Right atrium auricular region (tissue), 2 donors: Measurements from ENCODE around the gene GRPEL1. TPM values are rescaled to one million over a fixed set of nuclear protein-coding genes. Genes with fewer than 3 reads are reported as not detected.

Source experiments
- DNase-seq: peaks from one replicate; pipeline ENCODE4 v3.0.0-alpha.2; 2019; ENCODE audit warnings: low spot score
- H3K27ac ChIP-seq, 2 donors: fragments of 200-600 bp; sonication (generic); 1 replicate in 1 of 2; 2 replicates in 1 of 2; pipeline ENCODE4 v1.5.1; 2016 to 2019
- H3K27me3 ChIP-seq, 2 donors: fragments of 200-600 bp; sonication (generic); one replicate each; pipeline versions ENCODE4 v1.5.1 to v1.6.0; 2017 to 2019
- H3K36me3 ChIP-seq: fragments of 200-600 bp; sonication (generic); one replicate; pipeline ENCODE4 v1.5.1; 2016
- H3K4me1 ChIP-seq, 2 donors: fragments of 200-600 bp; sonication (generic); one replicate each; pipeline versions ENCODE4 v1.5.1 to v1.6.0; 2017 to 2019
- H3K4me3 ChIP-seq, 2 donors: fragments of 200-600 bp; sonication (generic); 1 replicate in 1 of 2; 2 replicates in 1 of 2; pipeline ENCODE4 v1.5.1; 2017 to 2019; ENCODE audit warnings: mild to moderate bottlenecking in 1 of 2, moderate library complexity in 1 of 2
- H3K9me3 ChIP-seq, 2 donors: fragments of 200-600 bp; sonication (generic); one replicate each; pipeline ENCODE4 v1.5.1; 2019
- CTCF ChIP-seq, 2 donors: fragments of 200-600 bp; sonication (generic); IDR thresholded peaks; one replicate each; pipeline ENCODE4 v1.5.1; 2019; ENCODE audit warnings: antibody characterized with exemption in 2 of 2
- total RNA-seq, 2 donors: library from RNA; depleted of rRNA; stranded (reverse); fragments of >200 nt; gene quantifications; one replicate each; pipeline ENCODE4 v1.1.0, GENCODE V29; 2016

GRPEL1 gene
- total RNA-seq, 2 donors from 2014 or later: 17.8 to 18.4 TPM

- Histone ChIP-seq H3K4me1 (no peaks in the 10 kb centered on the region), H3K36me3 (peaks cover 33% of the 10 kb centered on the region), H3K4me3 (no peak overlapping the region), H3K9me3 (no peaks in the 10 kb centered on the region), H3K27me3 (no peaks in the 10 kb centered on the region), H3K27ac (no peak overlapping the region)
- DNase-seq: no peak
- TF ChIP-seq CTCF (IDR thresholded peaks at IDR 0.05): no peak
Measured at GRCh38 chr4:7034262-7035081, 33.4 kb downstream of the GRPEL1 start.

- H3K4me1 ChIP-seq: no peaks in the 10 kb centered on the region
- no peaks in the 10 kb centered on the region for H3K9me3 ChIP-seq
- TF ChIP-seq CTCF (IDR thresholded peaks at IDR 0.05): no peak
- H3K36me3 ChIP-seq: peaks cover 34% of the 10 kb centered on the region
- no peaks in the 10 kb centered on the region for H3K27me3 ChIP-seq
- no peak overlapping the region for H3K27ac ChIP-seq
- no peak for DNase-seq
- no peak overlapping the region for H3K4me3 ChIP-seq
Measured at GRCh38 chr4:7032596-7032995, 35.3 kb downstream of the GRPEL1 start.

- Histone ChIP-seq H3K27ac (no peak overlapping the region), H3K36me3 (peaks cover 34% of the 10 kb centered on the region), H3K9me3 (no peaks in the 10 kb centered on the region), H3K27me3 (no peaks in the 10 kb centered on the region), H3K4me3 (no peak overlapping the region), H3K4me1 (no peaks in the 10 kb centered on the region)
- no peak for TF ChIP-seq CTCF (IDR thresholded peaks at IDR 0.05)
- DNase-seq: no peak
Measured at GRCh38 chr4:7031558-7032449, 36.1 kb downstream of the GRPEL1 start.

GRCh38 chr4:7030856-7031255 lies 37.0 kb downstream of the GRPEL1 start:
- no peaks in the 10 kb centered on the region for H3K9me3 ChIP-seq
- H3K27me3 ChIP-seq: no peaks in the 10 kb centered on the region
- no peaks in the 10 kb centered on the region for H3K4me1 ChIP-seq
- peaks cover 34% of the 10 kb centered on the region for H3K36me3 ChIP-seq
- no peak overlapping the region for H3K27ac ChIP-seq
- no peak for DNase-seq
- TF ChIP-seq CTCF (IDR thresholded peaks at IDR 0.05): no peak
- H3K4me3 ChIP-seq: no peak overlapping the region

GRCh38 chr4:7029921-7030320 lies 37.9 kb downstream of the GRPEL1 start:
- Histone ChIP-seq H3K4me3 (no peak overlapping the region), H3K27ac (no peak overlapping the region), H3K9me3 (no peaks in the 10 kb centered on the region), H3K27me3 (no peaks in the 10 kb centered on the region), H3K36me3 (peaks cover 38% of the 10 kb centered on the region), H3K4me1 (no peaks in the 10 kb centered on the region)
- DNase-seq: no peak
- TF ChIP-seq CTCF (IDR thresholded peaks at IDR 0.05): no peak
